Chondrocyte (in vitro differentiated cells): ENCODE results near the gene VASN. TPM values are rescaled to one million over a fixed set of nuclear protein-coding genes. Genes with fewer than 3 reads are reported as not detected.
A peak's percentile ranks its signal among the peaks of the same experiment; 100 is the strongest.

Experiments
- DNase-seq: peaks from one replicate; pipeline ENCODE4 v3.0.0; 2021; ENCODE audit warnings: mixed read lengths, low spot score
- H3K27ac Mint-ChIP-seq: one replicate; pipeline ENCODE4 v1.8.0; 2021; ENCODE audit warnings: mild to moderate bottlenecking, moderate library complexity, mixed read lengths; ENCODE audit not compliant: unreplicated experiment
- H3K27me3 Mint-ChIP-seq: 2 replicates; pipeline ENCODE4 v1.8.0; 2021; ENCODE audit warnings: low read depth, mixed read lengths
- H3K36me3 Mint-ChIP-seq: 2 replicates; pipeline ENCODE4 v1.8.0; 2021; ENCODE audit warnings: low read depth, mixed read lengths
- H3K4me1 Mint-ChIP-seq: 2 replicates; pipeline ENCODE4 v1.8.0; 2021; ENCODE audit warnings: low read depth, mild to moderate bottlenecking, mixed read lengths
- H3K4me3 Mint-ChIP-seq: one replicate; pipeline ENCODE4 v1.8.0; 2021; ENCODE audit warnings: mild to moderate bottlenecking, moderate library complexity, mixed read lengths; ENCODE audit not compliant: unreplicated experiment
- H3K9me3 Mint-ChIP-seq: 2 replicates; pipeline ENCODE4 v1.8.0; 2021; ENCODE audit warnings: low read depth, mixed read lengths
- total RNA-seq: library from RNA; stranded (reverse); gene quantifications from 3 replicates; pipeline ENCODE4 v1.2.1, GENCODE V29; 2021
- TF ChIP-seq, protein P1 (sequence below): fragments of 200-600 bp; sonication (generic); IDR thresholded peaks from 2 replicates; pipeline ENCODE4 v1.5.0; 2021; ENCODE audit warnings: antibody characterized with exemption, mild to moderate bottlenecking, moderate library complexity

Gene VASN
- total RNA-seq, 1 donor from 2014 or later, result 82.0 TPM

DNA sequence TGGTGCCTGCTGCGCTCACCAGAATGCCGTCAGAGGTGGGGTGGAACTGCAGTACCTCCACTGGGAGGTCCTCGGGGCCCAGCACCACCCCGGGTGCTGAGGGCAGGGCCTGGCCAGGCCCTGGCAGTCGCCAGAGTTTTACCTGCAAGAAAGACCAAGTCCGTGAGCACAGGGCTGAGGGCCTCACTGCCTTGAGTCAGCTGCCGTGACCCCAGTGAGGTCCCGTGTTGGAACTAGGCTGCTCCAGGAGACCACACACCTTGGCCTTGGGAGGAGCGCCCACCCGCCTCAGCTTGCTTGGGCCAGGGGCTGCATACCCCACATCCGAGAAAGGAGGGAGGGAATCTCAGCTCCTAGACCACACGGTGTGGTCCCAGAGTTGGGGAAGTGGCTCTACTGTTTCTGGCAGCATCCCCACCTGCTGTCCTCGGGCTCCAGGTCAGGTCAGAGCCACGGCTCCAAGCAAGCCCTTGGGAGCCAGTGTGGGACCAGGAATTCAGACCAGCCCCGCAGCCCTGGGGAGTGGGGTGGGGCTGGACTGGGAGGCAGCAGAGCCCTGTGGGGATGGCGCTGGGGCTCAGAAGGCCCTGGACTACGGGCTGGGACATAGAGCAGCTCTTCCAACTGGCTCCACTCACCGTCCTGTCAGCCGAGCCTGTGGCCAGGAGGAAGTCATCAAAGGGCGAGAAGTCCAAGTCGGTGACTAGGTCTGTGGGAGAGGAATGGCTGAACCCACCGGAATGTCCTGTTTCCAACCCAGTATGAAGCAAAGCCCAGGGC lies 36.1 kb downstream of the VASN start:
- Mint-ChIP-seq H3K36me3 (peaks cover 5% of the 10 kb centered on the region), H3K27me3 (no peaks in the 10 kb centered on the region), H3K9me3 (no peaks in the 10 kb centered on the region), H3K4me3 (no peak overlapping the region), H3K27ac (no peak overlapping the region), H3K4me1 (peaks cover 10% of the 10 kb centered on the region)
- peak; percentile 88 for DNase-seq
- TF ChIP-seq, protein P1, sequence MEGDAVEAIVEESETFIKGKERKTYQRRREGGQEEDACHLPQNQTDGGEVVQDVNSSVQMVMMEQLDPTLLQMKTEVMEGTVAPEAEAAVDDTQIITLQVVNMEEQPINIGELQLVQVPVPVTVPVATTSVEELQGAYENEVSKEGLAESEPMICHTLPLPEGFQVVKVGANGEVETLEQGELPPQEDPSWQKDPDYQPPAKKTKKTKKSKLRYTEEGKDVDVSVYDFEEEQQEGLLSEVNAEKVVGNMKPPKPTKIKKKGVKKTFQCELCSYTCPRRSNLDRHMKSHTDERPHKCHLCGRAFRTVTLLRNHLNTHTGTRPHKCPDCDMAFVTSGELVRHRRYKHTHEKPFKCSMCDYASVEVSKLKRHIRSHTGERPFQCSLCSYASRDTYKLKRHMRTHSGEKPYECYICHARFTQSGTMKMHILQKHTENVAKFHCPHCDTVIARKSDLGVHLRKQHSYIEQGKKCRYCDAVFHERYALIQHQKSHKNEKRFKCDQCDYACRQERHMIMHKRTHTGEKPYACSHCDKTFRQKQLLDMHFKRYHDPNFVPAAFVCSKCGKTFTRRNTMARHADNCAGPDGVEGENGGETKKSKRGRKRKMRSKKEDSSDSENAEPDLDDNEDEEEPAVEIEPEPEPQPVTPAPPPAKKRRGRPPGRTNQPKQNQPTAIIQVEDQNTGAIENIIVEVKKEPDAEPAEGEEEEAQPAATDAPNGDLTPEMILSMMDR, result no peak

DNA sequence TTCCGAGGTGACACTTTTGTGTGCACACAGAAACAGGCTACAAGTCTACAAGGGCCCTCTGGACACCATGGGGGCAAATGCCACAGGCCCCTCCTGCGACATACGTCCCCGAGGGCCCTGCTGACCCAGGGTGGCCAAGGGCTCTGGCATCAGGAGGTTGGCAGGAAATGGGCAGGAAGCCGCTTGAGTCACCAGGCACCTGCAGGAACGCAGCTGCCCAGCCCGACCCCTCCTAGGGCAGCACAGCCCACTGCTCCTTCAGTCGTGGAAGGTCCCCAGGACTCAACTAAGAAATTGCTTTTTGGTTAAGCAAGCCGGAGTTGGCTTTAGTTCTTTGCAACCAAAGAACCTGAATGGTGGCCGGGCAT lies 36.7 kb downstream of the VASN start:
- Mint-ChIP-seq H3K36me3 (peaks cover 5% of the 10 kb centered on the region), H3K9me3 (no peaks in the 10 kb centered on the region), H3K4me3 (no peak overlapping the region), H3K27me3 (no peaks in the 10 kb centered on the region), H3K27ac (no peak overlapping the region), H3K4me1 (peaks cover 10% of the 10 kb centered on the region)
- TF ChIP-seq, protein P1, result no peak
- DNase-seq, result no peak

DNA sequence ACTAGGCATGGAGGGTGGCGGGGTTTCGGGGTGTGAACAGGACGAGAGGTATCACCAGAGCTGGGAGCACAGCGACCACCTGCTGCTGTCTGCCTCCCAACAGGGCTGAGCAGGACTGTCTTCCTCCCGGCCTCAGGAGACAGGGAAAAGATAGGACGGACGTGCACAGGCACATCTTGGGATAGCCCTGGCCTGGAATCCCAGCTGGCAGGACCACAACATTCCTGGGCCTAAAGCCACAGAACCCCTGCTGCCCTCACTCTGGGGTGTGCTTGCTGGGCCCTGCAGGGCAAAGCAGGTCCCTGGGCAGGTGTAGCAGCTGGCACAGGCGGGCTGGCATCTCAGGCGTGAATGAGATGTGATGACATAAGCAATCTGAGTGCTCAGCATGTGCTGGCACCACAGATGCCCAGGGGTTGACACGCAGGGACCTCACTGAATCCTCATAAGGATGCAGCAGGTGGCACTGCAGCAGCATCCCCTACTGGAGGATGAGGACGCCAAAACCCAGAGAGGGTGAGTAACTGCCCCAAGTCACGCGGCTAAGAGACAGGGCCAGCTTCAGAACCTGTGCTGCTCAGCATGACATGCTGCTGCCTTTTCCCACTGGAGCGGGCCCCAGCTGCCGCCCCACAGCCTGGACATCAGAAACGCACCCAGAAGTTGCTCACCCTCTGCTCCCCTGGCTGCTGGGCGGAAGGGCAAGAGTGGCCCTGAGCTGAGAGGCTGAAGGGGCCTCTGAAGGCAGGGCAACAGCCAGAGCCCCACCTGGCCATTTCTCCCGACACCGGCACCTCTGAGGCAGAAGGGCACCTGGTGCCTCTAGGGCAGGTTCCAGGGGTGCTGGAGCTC lies 37.7 kb downstream of the VASN start:
- Mint-ChIP-seq H3K27me3 (no peaks in the 10 kb centered on the region), H3K4me3 (no peak overlapping the region), H3K36me3 (peaks cover 5% of the 10 kb centered on the region), H3K27ac (no peak overlapping the region), H3K9me3 (no peaks in the 10 kb centered on the region), H3K4me1 (peaks cover 12% of the 10 kb centered on the region)
- TF ChIP-seq, protein P1, result peak; percentile 25
- DNase-seq, result peak; percentile 88

DNA sequence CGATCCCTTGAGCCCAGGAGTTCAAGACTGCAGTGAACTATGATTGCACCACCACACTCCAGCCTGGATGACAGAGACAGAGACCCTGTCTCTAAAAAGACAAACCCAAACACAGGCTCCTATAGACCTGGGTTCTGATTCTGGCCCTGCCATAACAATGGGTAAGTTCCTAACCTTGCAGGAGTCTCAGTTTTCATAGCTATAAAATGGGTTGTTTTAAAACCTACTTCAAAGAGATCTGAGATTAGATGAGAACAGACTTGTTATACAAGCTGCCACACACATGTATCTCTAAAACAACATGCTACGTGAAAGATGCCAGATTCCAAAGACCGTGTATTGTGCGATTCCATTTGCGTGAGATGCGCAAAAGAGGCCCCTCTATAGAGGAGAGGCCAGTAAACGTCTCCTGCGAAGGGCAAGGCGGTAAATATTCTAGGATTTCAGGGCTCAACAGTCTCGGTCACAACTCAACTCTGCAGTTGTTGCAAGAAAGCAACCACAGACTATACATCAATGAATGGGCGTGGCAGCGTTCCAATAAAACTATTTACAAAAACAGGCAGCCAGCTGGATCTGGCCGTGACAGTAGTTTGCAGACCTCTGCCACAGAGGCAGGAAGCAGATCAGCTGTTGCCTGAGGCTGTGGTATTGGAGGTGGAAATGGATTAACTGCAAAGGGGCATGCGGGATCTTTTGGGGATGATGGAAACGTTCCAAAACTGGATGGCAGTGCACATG lies 38.9 kb downstream of the VASN start:
- H3K9me3 Mint-ChIP-seq, result no peaks in the 10 kb centered on the region
- H3K4me3 Mint-ChIP-seq, result no peak overlapping the region
- H3K36me3 Mint-ChIP-seq, result peaks cover 4% of the 10 kb centered on the region
- H3K27ac Mint-ChIP-seq, result peak overlapping the region; percentile 59
- DNase-seq, result no peak
- TF ChIP-seq, protein P1, result no peak
- peaks cover 21% of the 10 kb centered on the region for H3K4me1 Mint-ChIP-seq
- H3K27me3 Mint-ChIP-seq, result no peaks in the 10 kb centered on the region

DNA sequence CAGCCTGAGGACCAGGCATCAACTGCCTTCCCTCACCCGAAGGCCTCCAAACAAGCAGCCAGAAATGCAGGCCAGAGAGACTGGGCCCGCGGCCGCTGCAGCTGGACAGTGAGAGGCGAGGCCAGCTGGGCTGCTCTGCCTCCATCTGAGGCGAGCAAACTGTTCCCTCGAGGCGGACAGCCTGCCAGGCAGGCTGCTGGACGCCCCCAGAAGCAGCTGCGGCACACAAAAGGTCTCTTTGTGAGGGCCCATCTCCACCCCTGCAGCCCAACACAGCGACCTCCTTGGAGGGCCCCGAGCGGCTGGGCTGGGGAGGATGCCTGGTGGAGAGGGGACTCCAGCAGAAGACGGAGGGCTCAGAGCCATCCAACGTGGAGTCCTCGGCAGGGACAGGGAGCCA lies 40.0 kb downstream of the VASN start:
- DNase-seq, result no peak
- TF ChIP-seq, protein P1, result no peak

More for the DNA sequence above, 40.0 kb downstream of the VASN start:
- Mint-ChIP-seq H3K4me1 (peaks cover 23% of the 10 kb centered on the region), H3K4me3 (no peak overlapping the region), H3K27me3 (no peaks in the 10 kb centered on the region), H3K9me3 (no peaks in the 10 kb centered on the region), H3K36me3 (peaks cover 2% of the 10 kb centered on the region), H3K27ac (no peak overlapping the region)
